Breast epithelium (tissue), 3 donors: ENCODE data around the gene STOX2.

Source experiments
- POLR2A ChIP-seq: fragments of 450-650 bp; IDR thresholded peaks from one replicate; pipeline ENCODE4 v1.6.1; 2016; ENCODE audit warnings: antibody characterized with exemption, mild to moderate bottlenecking, moderate library complexity
- TF ChIP-seq, protein P1 (sequence below), 3 donors: fragments of 450-650 bp; IDR thresholded peaks; one replicate each; pipeline ENCODE4 v1.5.1; 2016 to 2017; ENCODE audit warnings: antibody characterized with exemption in 3 of 3, mild to moderate bottlenecking in 3 of 3, moderate library complexity in 3 of 3

DNA sequence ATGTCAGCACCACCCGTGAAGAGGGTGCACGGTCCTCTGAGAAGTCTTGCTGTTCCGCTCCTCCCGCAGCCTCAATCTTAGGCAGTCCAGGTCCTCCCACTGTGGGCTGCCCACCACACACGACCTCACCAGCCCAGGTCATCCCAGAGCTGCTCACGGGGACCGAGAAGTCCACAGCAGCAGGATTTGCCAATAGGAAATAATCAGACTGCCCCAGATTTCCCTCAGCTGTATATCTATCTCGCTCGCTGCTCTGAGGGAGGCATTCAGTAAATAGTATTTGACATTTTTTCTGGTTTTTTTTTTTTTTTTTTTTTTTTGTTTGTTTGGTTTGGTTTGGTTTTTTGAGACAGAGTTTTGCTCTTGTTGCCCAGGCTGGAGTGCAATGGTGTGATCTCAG, 83.8 kb downstream of the STOX2 start:
- TF ChIP-seq POLR2A, result no peak
- TF ChIP-seq, protein P1, sequence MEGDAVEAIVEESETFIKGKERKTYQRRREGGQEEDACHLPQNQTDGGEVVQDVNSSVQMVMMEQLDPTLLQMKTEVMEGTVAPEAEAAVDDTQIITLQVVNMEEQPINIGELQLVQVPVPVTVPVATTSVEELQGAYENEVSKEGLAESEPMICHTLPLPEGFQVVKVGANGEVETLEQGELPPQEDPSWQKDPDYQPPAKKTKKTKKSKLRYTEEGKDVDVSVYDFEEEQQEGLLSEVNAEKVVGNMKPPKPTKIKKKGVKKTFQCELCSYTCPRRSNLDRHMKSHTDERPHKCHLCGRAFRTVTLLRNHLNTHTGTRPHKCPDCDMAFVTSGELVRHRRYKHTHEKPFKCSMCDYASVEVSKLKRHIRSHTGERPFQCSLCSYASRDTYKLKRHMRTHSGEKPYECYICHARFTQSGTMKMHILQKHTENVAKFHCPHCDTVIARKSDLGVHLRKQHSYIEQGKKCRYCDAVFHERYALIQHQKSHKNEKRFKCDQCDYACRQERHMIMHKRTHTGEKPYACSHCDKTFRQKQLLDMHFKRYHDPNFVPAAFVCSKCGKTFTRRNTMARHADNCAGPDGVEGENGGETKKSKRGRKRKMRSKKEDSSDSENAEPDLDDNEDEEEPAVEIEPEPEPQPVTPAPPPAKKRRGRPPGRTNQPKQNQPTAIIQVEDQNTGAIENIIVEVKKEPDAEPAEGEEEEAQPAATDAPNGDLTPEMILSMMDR (IDR thresholded peaks at IDR 0.05), result no peak
